HG03342 (cell line): Measurements from ENCODE around the gene MAP3K14.
A peak's percentile ranks its signal among the peaks of the same experiment; 100 is the strongest.

Source experiments
- ATAC-seq: cut with Tn5 transposase; IDR thresholded peaks from one replicate; pipeline ENCODE4 v1.9.1; 2021; ENCODE audit warnings: mild to moderate bottlenecking, moderate library complexity; ENCODE audit not compliant: unreplicated experiment

Gene MAP3K14

GRCh38 chr17:45339646-45340605 lies 23.1 kb upstream of the MAP3K14 start:
- ATAC-seq: no peak

GRCh38 chr17:45338996-45339535 lies 22.2 kb upstream of the MAP3K14 start:
- no peak for ATAC-seq

DNA sequence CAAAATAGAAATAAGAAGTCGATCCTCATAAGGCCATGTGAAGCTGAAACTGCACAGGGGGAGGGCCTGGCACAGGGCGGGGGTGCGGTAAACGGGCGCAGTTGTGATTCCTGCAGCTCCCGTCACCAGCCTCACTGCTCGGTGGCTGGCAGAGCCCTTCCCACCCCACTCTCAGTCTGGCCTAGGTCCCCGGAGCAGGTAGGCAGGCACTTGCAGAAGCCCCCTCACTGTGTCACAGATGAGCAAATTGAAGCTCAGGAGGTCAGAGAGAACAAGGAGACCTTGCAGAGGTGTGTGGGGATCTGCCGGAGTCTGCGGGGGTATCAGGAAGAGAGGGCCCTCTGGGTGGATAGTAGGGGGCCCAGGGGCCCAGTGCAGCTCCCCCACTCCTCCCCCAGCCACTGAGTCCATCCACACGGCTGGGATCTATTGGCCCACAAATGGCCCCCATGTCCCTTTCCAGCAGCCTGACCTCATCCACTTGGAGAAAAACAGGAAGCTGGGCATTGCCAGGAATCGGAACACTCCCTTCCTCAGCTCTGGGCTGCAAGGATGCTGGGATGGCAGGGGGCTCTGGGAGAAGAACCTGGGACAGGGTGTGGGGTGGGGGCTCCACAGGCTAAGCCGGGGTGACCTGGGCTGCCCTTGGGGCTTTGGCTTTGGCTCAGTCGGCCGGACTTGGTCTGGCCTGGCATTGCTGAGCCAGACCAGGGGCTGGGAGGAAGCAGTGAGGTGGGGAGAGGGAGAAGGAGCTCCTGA lies 21.4 kb upstream of the MAP3K14 start:
- no peak for ATAC-seq

DNA sequence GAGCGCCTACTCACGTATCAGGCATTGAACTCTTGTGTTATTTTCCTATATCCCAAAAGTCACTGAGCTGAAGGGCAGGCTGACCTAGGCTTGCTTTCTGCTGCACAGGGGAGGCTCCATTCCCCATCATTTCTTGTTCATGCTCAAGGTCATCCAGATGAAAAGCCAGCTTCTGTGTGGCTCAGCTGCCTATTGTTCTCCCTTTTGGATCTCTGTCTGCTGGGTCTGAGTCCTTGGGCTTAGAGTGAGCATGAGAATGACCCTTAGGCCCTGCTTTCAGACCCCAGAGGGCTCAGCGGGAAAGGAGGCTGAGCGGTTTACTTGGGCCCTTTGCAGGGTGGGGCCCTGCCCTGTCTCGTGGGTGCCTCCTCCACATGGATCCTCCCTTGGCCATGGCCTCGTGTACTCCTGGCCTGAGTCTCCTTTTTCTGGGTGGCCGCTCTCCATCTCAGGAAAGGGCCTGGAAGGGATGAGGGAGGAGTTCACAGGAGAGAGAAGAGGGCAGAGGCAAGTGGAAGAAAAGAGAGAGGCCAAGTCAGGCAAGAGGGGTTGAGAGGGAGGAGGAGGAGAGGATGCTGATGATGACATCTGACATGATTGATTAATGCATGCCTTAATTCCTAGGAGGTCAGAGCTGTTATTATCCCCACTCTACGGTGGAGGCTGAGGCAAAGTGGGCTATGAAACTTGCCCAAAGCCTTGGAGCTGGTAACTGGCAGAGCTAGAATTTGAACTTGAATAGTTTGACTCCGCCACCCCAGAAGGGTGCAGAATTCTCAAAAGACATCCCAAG lies 19.8 kb upstream of the MAP3K14 start:
- ATAC-seq: no peak

DNA sequence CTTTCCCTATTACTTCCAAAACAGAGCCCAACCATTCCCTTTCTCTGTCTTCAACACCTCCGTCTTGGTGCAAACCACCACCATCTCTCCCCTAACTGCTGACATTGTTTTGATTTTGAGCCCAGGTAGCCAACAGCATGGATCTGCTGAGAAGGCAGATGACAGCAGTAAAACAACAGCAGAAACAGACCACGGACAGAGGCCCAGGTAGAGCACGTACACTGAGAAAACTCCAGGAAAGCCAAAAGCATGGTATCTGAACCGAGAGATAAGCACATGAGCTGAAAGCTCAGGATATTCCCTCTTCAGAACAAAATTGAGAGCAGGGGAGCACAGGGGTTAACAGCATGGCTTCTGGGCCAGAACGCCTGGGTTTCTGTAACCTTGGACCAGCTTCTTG lies 18.9 kb upstream of the MAP3K14 start:
- no peak for ATAC-seq

GRCh38 chr17:45334701-45335677 lies 18.2 kb upstream of the MAP3K14 start:
- ATAC-seq: no peak

DNA sequence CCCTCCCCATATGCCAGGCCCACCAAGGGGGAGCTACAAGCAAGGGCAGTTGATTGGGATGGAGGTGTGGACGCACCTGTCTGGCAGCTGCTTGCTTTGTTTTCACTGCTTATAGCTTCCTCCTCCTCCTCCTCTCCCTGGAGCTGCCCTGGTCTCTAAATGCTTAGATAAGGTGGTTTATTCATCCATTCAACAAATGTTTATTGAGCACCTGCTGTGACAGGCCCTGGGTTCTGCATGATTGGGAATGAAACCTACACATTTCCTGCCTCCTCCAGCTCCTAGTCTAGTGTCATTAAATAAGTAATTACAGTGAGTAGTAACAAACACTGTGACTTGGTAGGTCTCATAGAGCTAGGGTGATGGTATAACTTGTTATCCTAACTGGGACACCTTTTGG lies 17.4 kb upstream of the MAP3K14 start:
- no peak for ATAC-seq

DNA sequence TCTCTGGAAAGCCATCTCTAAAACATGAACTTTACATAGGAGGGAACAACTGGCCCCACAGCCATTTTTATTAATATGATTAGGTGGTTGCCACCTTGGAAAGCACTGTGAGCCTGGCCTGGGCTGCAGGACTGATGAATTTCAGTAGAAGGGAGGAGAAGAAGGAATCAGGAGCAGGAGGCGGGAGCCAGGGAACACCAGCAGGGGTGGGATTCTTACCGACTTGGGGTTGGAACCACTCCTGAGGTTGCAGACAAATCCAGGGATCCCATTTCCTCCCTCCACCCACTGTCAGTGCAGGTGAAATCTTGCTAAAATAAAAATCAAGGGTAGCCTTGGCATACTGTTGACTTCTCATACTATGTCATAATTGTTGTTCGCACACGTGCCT lies 16.9 kb upstream of the MAP3K14 start:
- no peak for ATAC-seq

DNA sequence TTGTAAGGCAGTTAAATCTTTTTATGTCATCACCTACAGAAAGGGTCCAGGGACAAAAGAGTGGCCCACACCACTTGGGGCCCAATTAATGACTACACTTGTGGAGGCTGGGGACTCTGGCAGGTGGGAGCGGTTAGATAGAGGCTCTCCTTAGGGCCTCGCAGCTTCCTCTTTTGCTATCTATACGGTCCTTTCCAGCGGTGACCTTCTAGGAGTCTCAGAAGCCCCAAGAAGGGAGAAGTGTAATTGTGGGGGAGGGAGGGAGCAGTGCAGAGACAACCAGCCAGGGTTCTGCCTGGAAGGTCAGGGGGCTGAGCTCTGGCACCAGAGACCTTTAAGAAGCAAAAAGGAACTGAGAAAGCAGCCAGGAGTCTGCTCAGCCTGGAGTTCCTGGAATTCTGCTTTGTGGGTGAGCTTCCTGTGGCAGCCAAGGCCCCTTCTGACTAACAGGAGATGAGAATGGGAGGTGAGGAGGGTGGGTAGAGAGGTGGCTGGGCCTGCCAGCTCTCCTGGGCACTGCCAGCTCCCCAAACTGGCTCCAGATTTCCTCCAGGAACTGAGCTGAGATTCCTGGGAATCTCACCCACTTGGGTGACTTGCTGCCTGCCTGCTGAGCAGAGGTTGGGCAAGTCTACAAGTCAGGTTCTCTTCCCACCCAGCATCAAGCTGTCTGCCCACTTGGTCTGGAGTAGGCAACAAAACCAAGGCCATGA lies 16.3 kb upstream of the MAP3K14 start:
- peak; percentile 46 for ATAC-seq

- ATAC-seq: no peak
These were observed 15.7 kb upstream of the MAP3K14 start for GRCh38 chr17:45332505-45332904.

GRCh38 chr17:45326626-45327025 lies 9.8 kb upstream of the MAP3K14 start:
- ATAC-seq: no peak

DNA sequence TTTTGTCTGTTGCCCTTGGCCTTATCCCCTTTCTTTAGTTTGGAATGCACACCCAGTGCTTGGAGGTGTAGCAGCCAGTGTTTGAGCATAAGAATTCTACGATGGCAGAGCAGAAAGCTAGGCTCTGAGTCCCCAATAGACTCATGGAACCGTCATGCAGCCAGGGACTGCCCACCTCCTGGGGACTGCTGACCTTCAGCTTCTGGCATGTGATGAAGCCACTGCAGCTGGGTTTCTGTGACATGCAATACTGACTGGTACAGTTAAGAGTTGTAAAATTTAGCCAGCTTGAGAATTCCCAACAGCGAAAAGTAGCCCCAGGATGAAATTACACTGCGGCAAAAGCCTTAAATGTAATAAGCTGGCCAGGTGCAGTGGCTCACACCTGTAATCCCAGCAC lies 9.0 kb upstream of the MAP3K14 start:
- ATAC-seq: no peak

DNA sequence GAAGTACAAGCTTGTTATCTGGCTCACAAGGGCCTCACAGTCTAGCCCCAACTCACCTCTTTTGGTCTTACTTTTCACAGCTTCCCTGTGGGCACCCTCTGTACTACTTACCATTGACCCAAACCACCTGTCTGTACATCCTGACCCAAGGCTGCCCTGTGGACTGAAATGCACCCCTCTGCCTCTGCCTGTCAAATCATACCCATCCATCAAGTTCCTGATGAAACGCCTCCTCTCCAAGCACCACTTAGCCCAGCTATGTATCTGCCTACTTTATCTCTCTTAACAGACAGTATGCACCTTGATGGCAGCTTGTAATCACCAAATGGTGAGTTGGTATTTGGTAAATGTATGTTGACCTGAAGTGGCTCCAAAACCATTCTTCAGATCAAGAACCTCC lies 7.5 kb upstream of the MAP3K14 start:
- ATAC-seq: no peak

GRCh38 chr17:45322168-45322567 lies 5.3 kb upstream of the MAP3K14 start:
- ATAC-seq: no peak

GRCh38 chr17:45320931-45321461 lies 4.2 kb upstream of the MAP3K14 start:
- ATAC-seq: no peak

GRCh38 chr17:45320349-45320930 lies 3.6 kb upstream of the MAP3K14 start:
- ATAC-seq: no peak

DNA sequence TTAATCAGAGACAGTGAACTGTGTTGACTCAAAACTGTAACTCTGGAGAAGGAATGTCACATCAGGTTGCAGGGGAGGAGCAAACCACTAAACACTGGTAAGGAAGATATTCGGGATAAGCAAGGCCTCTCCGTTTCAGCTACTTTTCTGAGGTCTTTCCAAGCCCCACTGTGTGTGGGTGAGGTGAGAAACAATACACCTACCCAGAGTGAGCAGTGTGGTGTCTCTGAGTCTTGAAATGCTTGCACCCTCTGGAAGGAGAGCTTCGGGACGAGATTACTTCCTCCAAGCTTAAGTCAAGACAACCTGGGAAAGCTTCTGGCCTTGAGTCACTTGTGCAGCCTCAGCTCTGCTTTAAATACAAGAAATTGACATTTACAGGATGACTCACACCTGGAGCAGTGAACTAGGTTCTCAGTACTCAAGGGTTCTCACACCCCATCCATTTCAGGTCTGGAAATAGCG lies 2.5 kb upstream of the MAP3K14 start:
- no peak for ATAC-seq

- ATAC-seq: no peak
These were observed 1.9 kb upstream of the MAP3K14 start for GRCh38 chr17:45318561-45319230.
